IPS-NIHi11 (cell line): ENCODE results near the gene CCDC28A.
"Not testable (repeated sequence)": the region's sequence is repeated elsewhere in the genome, so short reads cannot be mapped to it uniquely, and the experiment has no call there.

Source experiments
- DNase-seq: peaks from one replicate; pipeline ENCODE4 v3.0.0; 2012; ENCODE audit warnings: mixed read lengths, low spot score

Gene CCDC28A

DNA sequence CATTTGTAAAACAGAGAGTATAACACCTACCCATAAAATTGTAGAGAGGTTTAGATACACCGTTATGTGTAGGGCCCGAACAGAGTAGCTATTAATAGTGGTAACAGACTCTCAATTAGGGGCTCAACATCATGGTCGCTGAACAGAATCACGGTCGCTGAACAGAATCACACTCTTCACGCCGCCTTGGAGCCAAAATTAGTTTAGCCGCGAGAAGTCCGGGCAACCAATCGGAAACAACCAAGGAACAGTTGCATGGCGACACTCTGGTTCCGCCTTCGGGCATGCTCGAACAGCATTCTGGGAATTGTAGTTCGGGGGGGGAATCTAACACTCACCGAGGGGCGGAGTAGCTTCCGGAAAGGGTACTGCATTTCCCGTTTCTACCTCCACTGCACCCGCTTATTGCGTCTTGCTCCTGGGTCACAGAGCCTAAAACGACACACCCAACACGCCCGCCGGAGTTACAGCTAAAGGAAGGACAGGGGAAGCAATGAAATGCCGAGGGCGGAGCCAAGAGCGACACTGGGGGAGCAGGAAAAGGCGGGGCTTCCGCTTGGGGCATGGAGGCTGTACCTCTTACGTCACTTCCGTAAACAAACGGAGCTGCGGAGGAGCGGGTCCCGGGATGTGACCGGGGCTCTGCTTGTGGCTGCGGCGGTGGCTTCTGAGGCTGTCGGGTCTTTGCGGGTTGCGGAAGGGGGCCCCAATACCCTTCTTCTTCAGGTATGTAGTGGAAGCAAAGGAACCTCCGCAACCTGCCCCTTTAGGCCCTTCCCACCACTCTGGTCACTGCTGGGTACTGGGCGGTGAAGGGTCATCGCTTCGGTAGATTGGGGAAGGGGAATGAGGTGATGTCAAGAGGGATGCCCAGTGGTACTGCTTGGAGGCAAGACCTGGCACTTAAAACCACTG is at the start of gene CCDC28A:
Gene CCDC28A, plus strand, starts transcription at position 593 of the 915 bp plus-strand sequence. CDS start 2,352 bp downstream, outside the sequence.
- peak; percentile 95 for DNase-seq

DNA sequence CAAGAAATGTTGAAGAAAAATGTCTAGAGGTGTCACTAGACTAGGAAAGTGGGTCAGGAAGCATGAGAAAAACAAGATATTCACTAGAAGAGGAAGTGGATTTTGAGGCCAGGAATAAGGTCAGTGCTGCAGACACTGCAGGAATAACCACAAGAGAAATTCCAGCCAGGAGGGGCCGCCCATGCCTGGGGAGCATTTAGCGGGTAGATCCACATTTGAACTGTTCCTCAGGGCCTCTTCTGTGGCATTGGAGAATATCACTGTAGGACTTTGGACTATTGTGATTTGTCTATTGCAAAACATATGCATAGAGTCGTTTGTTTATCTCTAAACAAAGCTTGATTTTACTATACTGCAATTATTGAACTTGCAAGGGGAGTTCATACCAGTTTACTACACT is 49.6 kb upstream of the CCDC28A start:
- DNase-seq = no peak

- no peak for DNase-seq
Observed at GRCh38 chr6:138726066-138726756, 47.4 kb upstream of the CCDC28A start.

DNA sequence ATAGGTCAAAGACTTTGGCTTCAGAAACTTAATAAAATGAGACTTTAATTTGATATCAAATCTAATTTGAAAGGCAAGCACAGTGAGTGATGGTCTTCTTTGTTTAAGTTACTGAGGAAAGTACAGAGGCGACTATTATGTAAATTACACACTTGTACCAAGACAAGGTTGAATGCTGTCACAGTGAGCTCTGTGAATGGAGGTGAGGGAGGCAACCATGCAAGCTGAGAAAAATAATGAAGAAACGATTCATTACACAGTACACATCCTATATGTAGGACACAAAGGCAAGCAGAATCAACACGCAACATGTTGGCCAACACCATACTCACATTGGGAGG is 46.8 kb upstream of the CCDC28A start:
- DNase-seq = no peak

DNA sequence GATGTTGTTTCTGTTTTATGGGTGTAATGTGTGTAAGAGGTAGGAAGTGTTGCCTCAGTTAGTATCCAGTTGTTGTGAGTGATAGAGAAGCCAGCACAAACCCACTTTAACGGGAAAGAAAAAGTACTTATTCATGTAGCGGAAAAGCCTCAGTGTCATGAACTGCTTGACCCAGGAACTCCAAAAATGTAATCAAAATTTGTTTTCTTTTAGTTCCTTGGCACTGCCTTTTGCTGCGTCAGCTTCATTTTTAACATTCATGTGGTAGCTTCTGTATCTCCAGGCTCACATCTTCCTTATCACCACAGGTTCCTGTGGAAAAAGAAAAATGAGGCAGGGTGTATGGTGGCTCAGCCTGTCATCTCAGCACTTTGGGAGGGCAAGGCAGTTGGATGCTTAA is 46.4 kb upstream of the CCDC28A start:
- no peak for DNase-seq

DNA sequence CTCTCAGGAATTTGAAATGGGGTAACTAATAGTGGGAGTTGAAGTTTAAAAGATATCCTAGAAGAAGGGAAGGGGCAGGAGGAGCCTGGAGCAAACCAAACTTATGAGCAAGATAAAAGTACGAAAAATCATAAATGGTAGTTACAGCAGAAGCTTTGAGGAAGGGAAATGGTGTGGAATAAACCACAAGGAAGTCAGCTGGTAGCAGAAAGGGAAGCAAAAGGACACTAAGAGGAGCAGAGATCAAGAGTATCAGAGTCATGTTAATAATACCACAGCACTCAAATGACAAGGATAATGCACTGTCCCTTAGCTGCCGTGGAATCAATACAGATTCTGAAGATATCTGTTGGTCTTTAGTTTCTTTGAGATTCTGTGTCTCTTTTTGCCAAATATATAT is 44.9 kb upstream of the CCDC28A start:
- DNase-seq = no peak

DNA sequence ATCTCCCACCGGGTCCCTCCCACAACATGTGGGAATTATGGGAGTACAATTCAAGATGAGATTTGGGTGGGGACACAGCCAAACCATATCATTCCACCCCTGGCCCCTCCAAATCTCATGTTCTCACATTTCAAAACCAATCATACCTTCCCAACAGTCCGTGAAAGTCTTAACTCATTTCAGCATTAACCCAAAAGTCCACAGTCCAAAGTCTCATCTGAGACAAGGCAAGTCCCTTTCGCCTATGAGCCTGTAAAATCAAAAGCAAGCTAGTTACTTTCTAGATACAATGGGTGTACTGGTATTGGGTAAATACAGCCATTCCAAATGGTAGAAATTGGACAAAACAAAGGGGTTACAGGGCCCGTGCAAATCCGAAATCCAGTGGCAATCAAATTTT is 43.5 kb upstream of the CCDC28A start:
- not testable (repeated sequence) for DNase-seq

GRCh38 chr6:138734585-138734984 is 39.0 kb upstream of the CCDC28A start:
- no peak for DNase-seq

GRCh38 chr6:138736640-138737039 is 36.9 kb upstream of the CCDC28A start:
- DNase-seq = no peak

DNA sequence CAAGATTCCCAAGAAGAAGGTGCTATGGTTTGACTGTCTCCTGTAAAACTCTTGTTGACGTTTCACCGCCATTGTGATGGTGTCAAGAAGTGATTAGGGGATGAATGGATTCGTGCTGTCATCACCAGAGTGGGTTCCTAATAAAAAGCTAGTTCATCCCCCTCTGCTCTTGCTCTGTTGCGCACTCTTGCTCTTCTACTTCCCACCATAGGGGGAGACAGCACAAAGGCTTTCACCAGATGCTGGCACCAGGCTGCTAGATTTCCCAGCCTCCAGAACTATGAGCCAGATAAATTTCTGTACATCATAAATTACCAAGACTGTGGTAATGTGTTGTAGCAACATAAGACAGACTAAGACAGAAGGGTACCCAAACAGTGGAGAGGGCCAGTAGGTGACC is 21.6 kb upstream of the CCDC28A start:
- peak; percentile 45 for DNase-seq

DNA sequence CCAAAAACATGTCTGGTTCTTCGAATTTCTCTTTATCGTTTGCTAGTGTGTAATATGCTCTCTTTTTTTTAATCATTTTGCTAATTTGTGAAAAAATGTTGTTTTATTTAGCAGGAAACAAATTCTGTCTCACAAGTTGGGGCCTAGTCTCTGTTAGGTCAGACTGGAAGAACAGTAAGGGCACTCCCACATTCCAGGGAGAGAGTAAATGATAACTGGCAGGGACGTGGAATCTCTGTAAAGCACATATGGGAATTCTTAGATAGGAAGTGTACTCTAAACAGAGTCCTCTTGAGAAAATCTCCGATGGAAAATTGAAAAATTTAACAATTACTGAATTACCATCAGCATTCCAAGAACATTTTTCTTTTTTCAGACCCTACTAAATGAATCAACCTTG is 16.4 kb upstream of the CCDC28A start:
- DNase-seq = no peak

DNA sequence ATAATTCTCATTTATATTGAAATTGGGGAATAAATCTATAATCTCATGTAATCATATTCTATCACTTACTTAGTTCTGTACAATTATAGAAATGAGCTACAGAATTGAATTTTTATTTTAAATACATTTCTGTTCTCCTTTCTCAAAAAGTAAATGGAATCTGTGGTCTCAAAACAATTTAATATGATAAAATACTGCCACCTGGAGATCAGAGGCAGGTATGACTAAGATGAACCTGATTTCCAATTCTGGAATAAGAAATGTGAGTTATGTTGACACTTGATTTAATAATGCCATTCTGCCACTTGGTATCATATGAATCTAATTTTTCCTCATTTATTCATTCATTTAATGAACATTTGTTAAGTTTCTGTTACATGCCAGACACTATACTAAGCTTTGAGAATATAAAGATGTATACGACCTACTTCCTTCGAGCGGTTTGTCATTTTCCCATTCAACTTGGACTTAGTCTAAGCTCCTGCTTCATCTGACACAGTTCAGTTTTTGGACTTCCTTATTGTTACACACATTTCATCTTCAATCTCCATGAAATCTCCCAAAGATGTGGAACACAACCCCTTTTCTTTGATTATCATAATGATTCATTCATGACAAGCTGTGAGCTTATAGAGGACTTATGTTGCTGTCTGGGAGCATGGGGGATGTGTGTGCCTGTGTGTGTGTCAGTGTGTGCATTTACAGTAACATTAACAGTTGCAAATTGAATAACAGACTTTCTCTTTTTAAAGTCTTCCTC is 7.5 kb upstream of the CCDC28A start:
- DNase-seq = peak; percentile 39

GRCh38 chr6:138769102-138769676 is 4.4 kb upstream of the CCDC28A start:
- DNase-seq = no peak

DNA sequence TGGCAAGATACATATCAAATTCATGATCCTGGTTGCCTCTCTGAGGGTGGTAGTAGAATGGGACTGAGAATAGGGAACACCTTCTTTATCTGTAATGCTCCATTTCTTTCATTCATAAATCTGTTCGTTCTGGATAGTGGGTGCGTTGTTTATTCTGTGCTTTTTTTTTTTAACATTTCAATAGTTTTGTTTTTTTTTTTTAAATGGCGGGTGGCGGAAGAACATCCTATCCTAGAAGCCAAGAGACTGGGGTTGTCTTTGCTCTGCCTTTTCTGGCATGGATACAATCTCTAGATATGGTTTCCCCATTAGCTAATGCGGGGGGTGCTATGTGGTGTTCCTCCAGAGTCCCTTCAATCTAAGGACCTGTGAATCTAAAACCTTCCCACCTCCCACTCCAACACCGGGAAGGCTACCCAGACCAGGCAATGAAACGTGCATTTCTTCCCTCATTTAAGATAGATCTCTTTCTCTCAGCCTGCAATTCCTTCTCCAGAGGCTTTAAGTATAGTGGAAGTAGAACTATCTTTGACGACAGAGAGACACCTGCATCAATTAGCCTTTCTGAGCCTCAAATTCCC is 883 bp upstream of the CCDC28A start:
- no peak for DNase-seq

DNA sequence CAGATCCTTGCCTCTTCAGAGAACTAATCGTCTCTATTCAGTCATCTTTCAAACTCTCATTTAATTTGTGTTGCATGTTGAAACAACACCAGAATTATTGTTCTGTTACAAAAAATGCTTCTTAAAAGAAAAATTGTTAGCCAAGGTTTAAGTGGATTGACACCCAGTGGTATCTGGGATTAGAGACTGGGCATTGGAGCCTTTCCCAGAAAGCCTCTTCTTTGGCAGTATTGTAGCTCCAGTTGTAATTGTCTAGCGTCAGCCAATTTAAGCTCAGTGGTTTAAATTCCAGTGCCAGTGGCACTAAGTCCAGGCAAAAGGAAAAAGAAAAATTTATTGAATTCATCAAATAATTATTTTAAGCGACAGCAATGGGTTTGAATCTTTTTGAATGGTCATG is 801 bp downstream of the CCDC28A start:
- no peak for DNase-seq

DNA sequence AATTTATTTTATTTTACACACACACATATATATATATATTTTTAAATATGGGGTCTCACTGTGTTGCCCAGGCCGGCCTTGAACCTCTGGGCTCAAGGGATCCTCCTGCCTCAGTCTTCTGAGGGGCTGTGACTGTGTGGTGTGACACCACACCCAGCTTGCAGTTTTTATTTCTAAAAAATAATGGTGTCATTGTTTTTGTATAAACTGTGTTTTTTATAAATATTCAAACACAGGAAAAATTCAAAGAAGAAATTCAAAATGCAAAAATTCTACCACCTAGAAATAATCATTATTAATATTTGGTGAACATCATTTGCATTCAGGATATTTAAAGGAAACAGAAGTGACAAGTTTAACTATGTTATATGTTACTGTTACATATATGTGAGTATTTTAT is 3.1 kb downstream of the CCDC28A start:
- DNase-seq = no peak

DNA sequence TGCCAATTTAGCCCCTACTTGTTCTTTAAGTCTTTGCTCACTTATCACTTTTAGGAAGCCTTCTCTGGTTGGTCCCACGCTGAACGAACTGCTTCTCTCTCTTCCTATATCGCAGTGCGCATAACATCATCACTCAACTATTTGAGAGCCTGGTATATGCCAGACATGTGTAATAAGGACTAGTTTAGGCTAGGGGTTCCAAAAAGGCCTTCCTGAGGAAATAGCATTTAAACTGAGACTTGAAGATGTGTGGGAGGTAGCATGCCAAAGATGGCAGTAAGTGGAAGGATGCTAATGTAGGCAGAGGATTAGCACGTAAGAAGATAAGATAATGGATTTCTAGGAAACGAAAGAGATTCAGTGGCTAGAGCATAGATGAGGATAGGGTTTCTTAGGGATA is 4.8 kb downstream of the CCDC28A start:
- no peak for DNase-seq

DNA sequence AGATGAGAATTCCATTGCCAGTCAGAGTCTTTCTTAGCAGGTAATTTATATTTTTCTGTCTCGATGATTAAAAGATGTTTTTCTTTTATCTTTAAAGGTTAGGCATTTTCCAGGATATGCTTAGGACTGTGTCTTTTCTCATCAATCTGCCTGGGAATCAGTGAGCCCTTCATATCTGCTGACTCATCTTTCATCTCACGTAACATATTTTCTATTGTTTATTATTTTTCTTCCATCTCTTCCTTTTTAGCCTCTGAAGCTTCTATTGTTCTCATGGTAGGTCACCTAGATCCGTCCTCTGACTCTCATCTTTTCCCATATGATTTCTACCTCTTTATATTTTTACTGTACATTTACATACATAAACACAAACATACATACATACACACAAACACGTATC is 8.7 kb downstream of the CCDC28A start:
- no peak for DNase-seq

DNA sequence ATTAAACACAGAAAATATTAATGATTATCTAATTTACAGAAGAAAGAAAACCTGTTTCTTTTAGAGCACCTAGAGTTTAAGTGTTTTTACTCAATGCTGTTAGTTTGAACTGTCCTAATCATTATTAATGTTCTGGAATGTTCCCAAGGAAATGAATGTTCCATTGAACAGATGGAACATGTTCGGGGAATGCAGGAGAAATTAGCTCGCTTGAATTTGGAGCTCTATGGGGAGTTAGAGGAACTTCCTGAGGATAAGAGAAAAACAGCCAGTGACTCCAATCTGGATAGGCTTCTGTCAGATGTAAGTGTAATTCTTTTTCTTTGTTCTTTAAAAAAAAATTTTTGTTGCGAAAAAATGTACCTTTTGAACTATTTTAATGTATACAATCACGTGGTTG is 11.5 kb downstream of the CCDC28A start:
- DNase-seq = no peak

DNA sequence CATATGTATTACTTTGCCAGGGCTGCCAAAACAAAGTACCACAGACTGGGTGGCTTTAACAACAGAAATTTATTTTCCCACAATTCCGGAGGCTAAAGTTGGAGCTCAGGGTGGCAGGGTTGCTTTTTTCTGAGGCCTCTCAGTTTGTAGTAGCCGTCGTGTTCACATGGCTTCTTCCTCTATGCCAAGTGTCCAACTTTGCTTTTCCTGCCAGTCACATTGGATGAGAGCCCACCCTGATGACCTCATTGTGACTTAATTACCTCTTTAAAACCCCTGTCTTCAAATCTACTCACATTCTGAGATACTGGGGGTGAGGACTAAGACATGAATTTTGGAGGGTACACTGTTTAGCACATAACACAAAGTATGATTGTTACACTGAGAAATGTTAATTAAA is 12.4 kb downstream of the CCDC28A start:
- no peak for DNase-seq

GRCh38 chr6:138787138-138787537 is 13.6 kb downstream of the CCDC28A start:
- no peak for DNase-seq
